Lower leg skin (tissue), 3 donors: ENCODE measurements around the gene MAP3K13.

Experiments
- POLR2A ChIP-seq, 2 donors: fragments of 450-650 bp; IDR thresholded peaks; one replicate each; pipeline ENCODE4 v1.6.1; 2016 to 2017; ENCODE audit warnings: antibody characterized with exemption in 2 of 2, mild to moderate bottlenecking in 1 of 2, moderate library complexity in 1 of 2
- TF ChIP-seq, protein P1 (sequence below), 3 donors: fragments of 450-650 bp; IDR thresholded peaks; one replicate each; pipeline ENCODE4 v1.5.1; 2016; ENCODE audit warnings: antibody characterized with exemption in 3 of 3, mild to moderate bottlenecking in 3 of 3, moderate library complexity in 2 of 3

DNA sequence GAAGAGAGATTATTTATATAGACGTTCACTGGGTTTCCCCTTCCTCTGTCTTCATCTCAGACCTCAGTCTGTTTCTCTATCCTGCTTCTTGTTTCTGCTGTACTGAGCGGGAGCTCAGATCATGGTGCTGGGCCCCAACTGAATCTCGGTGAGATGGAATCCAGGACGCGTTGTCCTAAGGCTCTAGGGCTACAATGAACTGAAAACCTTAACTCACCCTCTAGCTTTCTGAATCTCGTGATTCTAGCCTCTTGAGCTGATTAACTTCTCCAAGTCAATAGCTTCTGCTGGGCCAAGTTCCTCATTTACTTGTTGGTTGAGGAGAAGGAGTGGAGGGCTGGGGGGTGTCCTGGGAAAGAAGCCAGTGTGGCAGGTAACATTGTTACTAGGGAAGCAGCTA lies 32.7 kb upstream of the MAP3K13 start:
- TF ChIP-seq, protein P1, sequence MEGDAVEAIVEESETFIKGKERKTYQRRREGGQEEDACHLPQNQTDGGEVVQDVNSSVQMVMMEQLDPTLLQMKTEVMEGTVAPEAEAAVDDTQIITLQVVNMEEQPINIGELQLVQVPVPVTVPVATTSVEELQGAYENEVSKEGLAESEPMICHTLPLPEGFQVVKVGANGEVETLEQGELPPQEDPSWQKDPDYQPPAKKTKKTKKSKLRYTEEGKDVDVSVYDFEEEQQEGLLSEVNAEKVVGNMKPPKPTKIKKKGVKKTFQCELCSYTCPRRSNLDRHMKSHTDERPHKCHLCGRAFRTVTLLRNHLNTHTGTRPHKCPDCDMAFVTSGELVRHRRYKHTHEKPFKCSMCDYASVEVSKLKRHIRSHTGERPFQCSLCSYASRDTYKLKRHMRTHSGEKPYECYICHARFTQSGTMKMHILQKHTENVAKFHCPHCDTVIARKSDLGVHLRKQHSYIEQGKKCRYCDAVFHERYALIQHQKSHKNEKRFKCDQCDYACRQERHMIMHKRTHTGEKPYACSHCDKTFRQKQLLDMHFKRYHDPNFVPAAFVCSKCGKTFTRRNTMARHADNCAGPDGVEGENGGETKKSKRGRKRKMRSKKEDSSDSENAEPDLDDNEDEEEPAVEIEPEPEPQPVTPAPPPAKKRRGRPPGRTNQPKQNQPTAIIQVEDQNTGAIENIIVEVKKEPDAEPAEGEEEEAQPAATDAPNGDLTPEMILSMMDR (IDR thresholded peaks at IDR 0.05): no peak
- TF ChIP-seq POLR2A (IDR thresholded peaks at IDR 0.05): no peak
